ENCODE results near the gene EIF4B.

The EIF4B gene

DNA sequence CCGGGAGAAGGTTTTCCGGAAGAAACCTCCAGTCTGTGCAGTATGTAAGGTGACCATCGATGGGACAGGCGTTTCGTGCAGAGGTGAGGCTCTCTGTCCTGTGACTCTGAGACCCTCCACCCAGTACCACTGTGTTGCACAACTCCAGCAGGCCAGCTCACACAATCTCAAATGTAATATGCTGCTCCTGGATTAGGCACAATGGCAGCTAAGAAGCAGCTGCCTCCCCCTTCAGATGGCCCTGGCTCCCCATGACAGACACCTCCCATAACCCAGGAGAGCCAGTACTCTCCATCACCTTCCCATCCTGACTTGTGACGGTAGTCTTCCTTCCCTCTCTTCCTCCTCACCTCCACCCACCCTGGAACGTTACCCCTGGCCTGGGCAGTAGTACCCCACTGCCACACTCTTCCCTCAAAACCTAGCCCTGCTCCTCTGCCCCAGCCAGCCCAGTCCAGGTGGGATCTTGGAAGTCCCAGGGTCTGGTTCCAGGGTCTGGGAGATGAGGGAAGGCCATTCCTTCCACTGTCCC lies 45.7 kb downstream of the EIF4B start:
- Histone ChIP-seq H2AFZ (ENCODE audit: low read length) (no peak overlapping the region), H3F3A (ENCODE audit: low read depth) (no peaks in the 10 kb centered on the region), H4K20me1 (ENCODE audit: insufficient read depth, low read length, poor library complexity, severe bottlenecking) (no peaks in the 10 kb centered on the region), H3K79me2 (ENCODE audit: insufficient read depth, low read length) (no peaks in the 10 kb centered on the region), H3K9me2 (replicated peaks; ENCODE audit: low read depth, low read length) (no peaks in the 10 kb centered on the region), H3K4me1 (ENCODE audit: insufficient read depth, low read length, poor library complexity, severe bottlenecking) (peaks cover 14% of the 10 kb centered on the region), H3K9ac (ENCODE audit: low read depth, low read length, poor library complexity, severe bottlenecking) (no peak overlapping the region), H3K36me3 (ENCODE audit: insufficient read depth, low read length) (no peaks in the 10 kb centered on the region), H3K4me3 (ENCODE audit: low read length, poor library complexity, severe bottlenecking) (no peak overlapping the region), H3K9me3 (ENCODE audit: insufficient read depth, low read depth, low read length) (no peaks in the 10 kb centered on the region), H3K4me2 (ENCODE audit: low read depth, low read length, poor library complexity, severe bottlenecking) (no peak overlapping the region), H3K27me3 (ENCODE audit: insufficient read depth, low read length, poor library complexity, severe bottlenecking) (no peaks in the 10 kb centered on the region)
- TF ChIP-seq, protein P1, sequence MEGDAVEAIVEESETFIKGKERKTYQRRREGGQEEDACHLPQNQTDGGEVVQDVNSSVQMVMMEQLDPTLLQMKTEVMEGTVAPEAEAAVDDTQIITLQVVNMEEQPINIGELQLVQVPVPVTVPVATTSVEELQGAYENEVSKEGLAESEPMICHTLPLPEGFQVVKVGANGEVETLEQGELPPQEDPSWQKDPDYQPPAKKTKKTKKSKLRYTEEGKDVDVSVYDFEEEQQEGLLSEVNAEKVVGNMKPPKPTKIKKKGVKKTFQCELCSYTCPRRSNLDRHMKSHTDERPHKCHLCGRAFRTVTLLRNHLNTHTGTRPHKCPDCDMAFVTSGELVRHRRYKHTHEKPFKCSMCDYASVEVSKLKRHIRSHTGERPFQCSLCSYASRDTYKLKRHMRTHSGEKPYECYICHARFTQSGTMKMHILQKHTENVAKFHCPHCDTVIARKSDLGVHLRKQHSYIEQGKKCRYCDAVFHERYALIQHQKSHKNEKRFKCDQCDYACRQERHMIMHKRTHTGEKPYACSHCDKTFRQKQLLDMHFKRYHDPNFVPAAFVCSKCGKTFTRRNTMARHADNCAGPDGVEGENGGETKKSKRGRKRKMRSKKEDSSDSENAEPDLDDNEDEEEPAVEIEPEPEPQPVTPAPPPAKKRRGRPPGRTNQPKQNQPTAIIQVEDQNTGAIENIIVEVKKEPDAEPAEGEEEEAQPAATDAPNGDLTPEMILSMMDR (conservative IDR thresholded peaks at IDR 0.05; ENCODE audit: low read length): no peak
- no peak for TF ChIP-seq EZH2phosphoT487 (IDR thresholded peaks at IDR 0.05; ENCODE audit: borderline replicate concordance)

DNA sequence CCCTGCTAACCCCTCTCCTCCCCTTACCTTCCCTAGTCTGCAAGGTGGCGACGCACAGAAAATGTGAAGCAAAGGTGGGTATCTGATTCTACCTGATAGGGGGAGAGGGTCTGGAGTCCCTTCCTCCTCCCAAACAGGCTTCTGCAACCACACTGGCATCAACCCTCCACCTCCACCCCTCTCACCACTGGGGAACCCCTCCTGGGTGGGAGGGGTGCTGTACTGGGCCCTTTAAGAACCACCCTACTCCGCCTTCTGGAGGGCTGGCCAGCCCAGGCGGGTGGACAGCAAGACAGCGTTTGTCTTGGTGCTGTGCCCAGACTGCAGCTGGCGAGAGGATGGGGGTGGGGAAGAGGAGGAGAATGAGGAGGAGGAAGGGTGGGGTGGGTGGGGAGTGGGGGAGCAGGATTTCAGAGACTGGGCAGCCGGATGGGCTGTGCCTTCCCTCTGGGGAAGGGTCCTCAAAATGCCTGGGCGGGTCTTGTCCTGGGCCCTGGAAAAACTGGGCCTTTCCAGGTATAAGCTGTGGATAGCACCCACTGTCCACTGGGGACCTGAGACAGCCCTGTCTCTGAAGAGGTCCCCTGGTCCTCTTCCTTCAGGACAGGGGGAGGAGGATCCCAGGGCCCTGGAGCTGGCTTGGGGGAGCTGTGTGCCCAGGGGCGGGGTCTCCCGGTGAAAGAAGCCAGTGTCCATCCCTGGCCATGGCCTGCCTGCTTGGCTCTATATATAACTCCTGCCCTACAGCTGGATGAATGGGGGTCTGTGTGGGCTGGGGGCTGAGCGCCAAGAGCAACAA lies 46.4 kb downstream of the EIF4B start:
- H3K4me2 ChIP-seq (ENCODE audit: low read depth, low read length, poor library complexity, severe bottlenecking): no peak overlapping the region
- no peak overlapping the region for H3K4me3 ChIP-seq (ENCODE audit: low read length, poor library complexity, severe bottlenecking)
- peaks cover 14% of the 10 kb centered on the region for H3K4me1 ChIP-seq (ENCODE audit: insufficient read depth, low read length, poor library complexity, severe bottlenecking)

DNA sequence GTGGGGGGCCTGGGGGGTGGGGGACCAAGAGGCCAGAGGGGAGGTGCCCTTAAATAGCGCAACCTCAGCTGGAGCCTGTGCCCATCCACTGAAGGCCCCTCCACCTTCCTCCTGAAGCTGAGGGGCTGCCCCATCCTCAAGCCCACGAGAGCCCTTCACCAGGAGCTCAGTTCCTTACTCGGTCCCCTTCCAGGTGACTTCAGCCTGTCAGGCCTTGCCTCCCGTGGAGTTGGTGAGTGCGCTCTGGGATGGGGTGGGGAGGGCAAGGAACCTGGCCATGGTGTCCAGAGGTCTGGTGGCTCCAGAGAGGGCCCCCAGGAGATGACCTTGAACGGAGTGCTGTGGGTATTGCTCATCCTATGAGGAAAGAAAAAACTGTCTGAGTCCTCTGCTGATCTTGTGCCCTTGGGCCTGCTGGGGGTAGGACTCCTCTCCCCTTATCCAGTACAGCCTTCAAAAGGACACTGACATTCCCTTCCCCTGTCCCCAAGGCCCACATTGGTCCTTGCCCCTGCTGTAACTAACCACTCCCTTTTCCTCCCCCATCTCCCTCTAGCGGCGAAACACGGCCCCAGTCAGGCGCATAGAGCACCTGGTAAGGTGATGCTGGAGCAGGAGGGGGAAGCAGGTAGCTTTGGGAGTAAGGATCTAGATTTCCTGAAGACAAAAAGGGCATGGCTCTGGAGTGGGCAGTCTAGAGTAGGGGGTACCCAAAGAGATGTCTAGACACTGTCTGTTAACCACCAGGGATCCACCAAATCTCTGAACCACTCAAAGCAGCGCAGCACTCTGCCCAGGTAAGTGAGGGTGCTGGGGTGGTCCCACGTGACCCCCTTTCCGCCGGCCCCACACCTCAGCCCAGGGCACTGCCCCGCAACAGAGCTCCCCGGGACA lies 47.2 kb downstream of the EIF4B start:
- Histone ChIP-seq H2AFZ (ENCODE audit: low read length) (peak overlapping the region; percentile 100), H3F3A (ENCODE audit: low read depth) (no peaks in the 10 kb centered on the region), H4K20me1 (ENCODE audit: insufficient read depth, low read length, poor library complexity, severe bottlenecking) (no peaks in the 10 kb centered on the region), H3K9me3 (ENCODE audit: insufficient read depth, low read depth, low read length) (no peaks in the 10 kb centered on the region), H3K4me1 (ENCODE audit: insufficient read depth, low read length, poor library complexity, severe bottlenecking) (peaks cover 14% of the 10 kb centered on the region), H3K9me2 (replicated peaks; ENCODE audit: low read depth, low read length) (no peaks in the 10 kb centered on the region), H3K36me3 (ENCODE audit: insufficient read depth, low read length) (no peaks in the 10 kb centered on the region), H3K4me2 (ENCODE audit: low read depth, low read length, poor library complexity, severe bottlenecking) (peak overlapping the region; percentile 87), H3K27me3 (ENCODE audit: insufficient read depth, low read length, poor library complexity, severe bottlenecking) (no peaks in the 10 kb centered on the region), H3K4me3 (ENCODE audit: low read length, poor library complexity, severe bottlenecking) (peak overlapping the region; percentile 94), H3K9ac (ENCODE audit: low read depth, low read length, poor library complexity, severe bottlenecking) (peak overlapping the region; percentile 48), H3K79me2 (ENCODE audit: insufficient read depth, low read length) (no peaks in the 10 kb centered on the region)
- TF ChIP-seq, protein P1 (conservative IDR thresholded peaks at IDR 0.05; ENCODE audit: low read length): peak; percentile 81
- no peak for TF ChIP-seq EZH2phosphoT487 (IDR thresholded peaks at IDR 0.05; ENCODE audit: borderline replicate concordance)

More for the DNA sequence above, 46.4 kb downstream of the EIF4B start:
- Histone ChIP-seq H3K9me3 (ENCODE audit: insufficient read depth, low read depth, low read length) (no peaks in the 10 kb centered on the region), H3K79me2 (ENCODE audit: insufficient read depth, low read length) (no peaks in the 10 kb centered on the region), H3K9me2 (replicated peaks; ENCODE audit: low read depth, low read length) (no peaks in the 10 kb centered on the region), H2AFZ (ENCODE audit: low read length) (no peak overlapping the region), H4K20me1 (ENCODE audit: insufficient read depth, low read length, poor library complexity, severe bottlenecking) (no peaks in the 10 kb centered on the region), H3F3A (ENCODE audit: low read depth) (no peaks in the 10 kb centered on the region), H3K27me3 (ENCODE audit: insufficient read depth, low read length, poor library complexity, severe bottlenecking) (no peaks in the 10 kb centered on the region), H3K36me3 (ENCODE audit: insufficient read depth, low read length) (no peaks in the 10 kb centered on the region), H3K9ac (ENCODE audit: low read depth, low read length, poor library complexity, severe bottlenecking) (no peak overlapping the region)
- no peak for TF ChIP-seq EZH2phosphoT487 (IDR thresholded peaks at IDR 0.05; ENCODE audit: borderline replicate concordance)
- TF ChIP-seq, protein P1 (conservative IDR thresholded peaks at IDR 0.05; ENCODE audit: low read length): no peak
